Body of pancreas (tissue), 4 donors: ENCODE measurements around the gene CDH4.

ENCODE experiments used
- CTCF ChIP-seq, 7 experiments: fragments of 450-650 bp in 4 of 7; fragments of 200-600 bp in 3 of 7; sonication (generic) in 3 of 7; IDR thresholded peaks; one replicate each; pipeline ENCODE4 v1.5.1; 2016 to 2019; ENCODE audit warnings: antibody characterized with exemption in 7 of 7
- POLR2A ChIP-seq, 3 donors: fragments of 450-650 bp; IDR thresholded peaks; one replicate each; pipeline ENCODE4 v1.6.1; 2016; ENCODE audit warnings: antibody characterized with exemption in 3 of 3, mild to moderate bottlenecking in 2 of 3

- TF ChIP-seq POLR2A (IDR thresholded peaks at IDR 0.05) (no peak), CTCF (IDR thresholded peaks at IDR 0.05) (no peak)
Observed at GRCh38 chr20:61784801-61785566, 532.9 kb downstream of the CDH4 start.
